Measurements from ENCODE around the gene LRRC10B. TPM values are rescaled to one million over a fixed set of nuclear protein-coding genes. Genes with fewer than 3 reads are reported as not detected.
A peak's percentile ranks its signal among the peaks of the same experiment; 100 is the strongest.
"Not testable (repeated sequence)": the region's sequence is repeated elsewhere in the genome, so short reads cannot be mapped to it uniquely, and the experiment has no call there.

LRRC10B gene
- polyA plus RNA-seq, 4 donors, result 0.22 to 2.6 (median 0.53) TPM; not detected in 1

GRCh38 chr11:61473370-61474012 lies 35.1 kb upstream of the LRRC10B start:
- no peaks in the 10 kb centered on the region for H3K9me3 ChIP-seq (ENCODE audit: control insufficient read depth in 2 of 2, insufficient read depth in 1 of 2, low read depth in 1 of 2, low read length in 1 of 2)
- WGBS, 3 donors, result 80 to 95% (median 92%) methylated on average over 3 of the region's 3 CpGs
- H3K27ac ChIP-seq (ENCODE audit: low read depth in 1 of 3, low read length in 2 of 3), result no peak overlapping the region
- FAIRE-seq (no peak), DNase-seq (no peak)
- peaks cover 0 to 3% (median 0%) of the 10 kb centered on the region in 3 donors for H3K27me3 ChIP-seq (ENCODE audit: control insufficient read depth in 3 of 3, insufficient read depth in 3 of 3, low read length in 3 of 3)
- H3K36me3 ChIP-seq (ENCODE audit: control insufficient read depth in 3 of 3, insufficient read depth in 2 of 3, low read depth in 1 of 3, low read length in 3 of 3), result peaks cover 0 to 28% (median 2%) of the 10 kb centered on the region in 3 donors
- peaks cover 0 to 12% (median 0%) of the 10 kb centered on the region in 3 donors for H3K4me1 ChIP-seq (ENCODE audit: control insufficient read depth in 3 of 3, insufficient read depth in 2 of 3, low read depth in 1 of 3, low read length in 2 of 3)
- H3K4me3 ChIP-seq (ENCODE audit: low read depth in 1 of 3, low read length in 3 of 3), result no peak overlapping the region

GRCh38 chr11:61474013-61474643 lies 34.4 kb upstream of the LRRC10B start:
- H3K36me3 ChIP-seq (ENCODE audit: control insufficient read depth in 3 of 3, insufficient read depth in 2 of 3, low read depth in 1 of 3, low read length in 3 of 3), result peaks cover 0 to 24% (median 2%) of the 10 kb centered on the region in 3 donors
- H3K9me3 ChIP-seq (ENCODE audit: control insufficient read depth in 2 of 2, insufficient read depth in 1 of 2, low read depth in 1 of 2, low read length in 1 of 2), result no peaks in the 10 kb centered on the region
- H3K4me3 ChIP-seq (ENCODE audit: low read depth in 1 of 3, low read length in 3 of 3), result no peak overlapping the region
- H3K27ac ChIP-seq (ENCODE audit: low read depth in 1 of 3, low read length in 2 of 3), result no peak overlapping the region
- H3K4me1 ChIP-seq (ENCODE audit: control insufficient read depth in 3 of 3, insufficient read depth in 2 of 3, low read depth in 1 of 3, low read length in 2 of 3), result peaks cover 0 to 12% (median 0%) of the 10 kb centered on the region in 3 donors
- DNase-seq (no peak), FAIRE-seq (no peak)
- WGBS, 3 donors, result 84 to 96% (median 94%) methylated on average over 6 of the region's 6 CpGs
- peaks cover 0 to 3% (median 0%) of the 10 kb centered on the region in 3 donors for H3K27me3 ChIP-seq (ENCODE audit: control insufficient read depth in 3 of 3, insufficient read depth in 3 of 3, low read length in 3 of 3)

DNA sequence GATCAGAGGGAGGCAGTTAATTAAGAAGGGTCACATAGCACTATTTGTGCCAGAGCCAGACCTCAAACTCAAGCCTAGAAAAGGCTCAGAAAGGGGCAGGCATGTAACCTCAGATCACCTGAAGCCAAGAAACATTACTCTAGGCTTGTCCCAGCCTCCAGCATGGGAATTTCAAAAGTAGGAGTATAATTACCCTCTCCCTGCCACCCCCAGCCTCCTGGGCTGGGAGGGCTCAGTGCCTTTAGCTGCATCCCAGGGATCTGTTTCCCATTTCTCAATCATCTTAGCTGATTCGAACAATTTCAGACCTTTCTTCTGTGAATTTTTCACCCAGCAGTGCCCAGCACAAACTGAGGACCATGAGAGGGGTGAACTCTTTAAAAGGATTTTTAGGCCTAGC lies 33.1 kb upstream of the LRRC10B start:
- Histone ChIP-seq H3K36me3 (ENCODE audit: control insufficient read depth in 3 of 3, insufficient read depth in 2 of 3, low read depth in 1 of 3, low read length in 3 of 3) (peaks cover 0 to 22% (median 2%) of the 10 kb centered on the region in 3 donors), H3K4me1 (ENCODE audit: control insufficient read depth in 3 of 3, insufficient read depth in 2 of 3, low read depth in 1 of 3, low read length in 2 of 3) (peaks cover 0 to 12% (median 0%) of the 10 kb centered on the region in 3 donors), H3K27me3 (ENCODE audit: control insufficient read depth in 3 of 3, insufficient read depth in 3 of 3, low read length in 3 of 3) (peaks cover 0 to 3% (median 0%) of the 10 kb centered on the region in 3 donors), H3K4me3 (ENCODE audit: low read depth in 1 of 3, low read length in 3 of 3) (no peak overlapping the region), H3K9me3 (ENCODE audit: control insufficient read depth in 2 of 2, insufficient read depth in 1 of 2, low read depth in 1 of 2, low read length in 1 of 2) (no peaks in the 10 kb centered on the region), H3K27ac (ENCODE audit: low read depth in 1 of 3, low read length in 2 of 3) (no peak overlapping the region)
- DNase-seq (no peak), FAIRE-seq (no peak)
- 89 to 100% (median 94%) methylated on average over 1 of the region's 1 CpG for WGBS, 3 donors

DNA sequence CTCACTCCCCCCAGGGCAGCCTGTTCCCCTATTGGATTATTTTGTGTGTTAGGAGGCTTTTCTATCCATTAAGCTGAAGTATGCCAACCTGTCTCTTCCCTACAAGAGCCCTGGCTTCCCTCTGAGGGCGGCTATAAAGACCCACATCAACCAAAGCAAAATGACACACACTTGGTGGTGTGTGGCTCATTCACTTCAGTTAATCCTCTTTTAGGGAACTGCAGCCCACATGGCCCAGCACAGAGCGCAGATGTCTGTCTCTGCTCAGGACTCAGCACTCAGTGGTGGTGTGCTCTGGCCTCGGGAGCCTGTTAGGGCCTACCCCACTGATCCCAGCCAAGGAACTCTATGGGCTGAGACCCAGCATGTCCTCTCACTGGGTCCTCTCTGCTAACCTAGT lies 32.2 kb upstream of the LRRC10B start:
- H3K27ac ChIP-seq (ENCODE audit: low read depth in 1 of 3, low read length in 2 of 3), result no peak overlapping the region
- no peak overlapping the region for H3K4me3 ChIP-seq (ENCODE audit: low read depth in 1 of 3, low read length in 3 of 3)
- H3K27me3 ChIP-seq (ENCODE audit: control insufficient read depth in 3 of 3, insufficient read depth in 3 of 3, low read length in 3 of 3), result peaks cover 0 to 3% (median 0%) of the 10 kb centered on the region in 3 donors
- DNase-seq (no peak), FAIRE-seq (no peak)
- WGBS, 3 donors, result 90 to 91% (median 90%) methylated on average over 3 of the region's 3 CpGs
- H3K36me3 ChIP-seq (ENCODE audit: control insufficient read depth in 3 of 3, insufficient read depth in 2 of 3, low read depth in 1 of 3, low read length in 3 of 3), result peaks cover 0 to 13% (median 0%) of the 10 kb centered on the region in 3 donors
- peaks cover 0 to 14% (median 0%) of the 10 kb centered on the region in 3 donors for H3K4me1 ChIP-seq (ENCODE audit: control insufficient read depth in 3 of 3, insufficient read depth in 2 of 3, low read depth in 1 of 3, low read length in 2 of 3)
- no peaks in the 10 kb centered on the region for H3K9me3 ChIP-seq (ENCODE audit: control insufficient read depth in 2 of 2, insufficient read depth in 1 of 2, low read depth in 1 of 2, low read length in 1 of 2)

GRCh38 chr11:61477126-61477525 lies 31.4 kb upstream of the LRRC10B start:
- 22 to 50% (median 37%) methylated on average over 8 of the region's 8 CpGs for WGBS, 3 donors
- Histone ChIP-seq H3K9me3 (ENCODE audit: control insufficient read depth in 2 of 2, insufficient read depth in 1 of 2, low read depth in 1 of 2, low read length in 1 of 2) (no peaks in the 10 kb centered on the region), H3K4me3 (ENCODE audit: low read depth in 1 of 3, low read length in 3 of 3) (no peak overlapping the region), H3K36me3 (ENCODE audit: control insufficient read depth in 3 of 3, insufficient read depth in 2 of 3, low read depth in 1 of 3, low read length in 3 of 3) (peaks cover 0 to 10% (median 0%) of the 10 kb centered on the region in 3 donors), H3K4me1 (ENCODE audit: control insufficient read depth in 3 of 3, insufficient read depth in 2 of 3, low read depth in 1 of 3, low read length in 2 of 3) (peaks cover 0 to 14% (median 0%) of the 10 kb centered on the region in 3 donors), H3K27ac (ENCODE audit: low read depth in 1 of 3, low read length in 2 of 3) (no peak overlapping the region), H3K27me3 (ENCODE audit: control insufficient read depth in 3 of 3, insufficient read depth in 3 of 3, low read length in 3 of 3) (peaks cover 0 to 3% (median 0%) of the 10 kb centered on the region in 3 donors)
- FAIRE-seq, result no peak
- DNase-seq, result no peak

- H3K36me3 ChIP-seq (ENCODE audit: control insufficient read depth in 3 of 3, insufficient read depth in 2 of 3, low read depth in 1 of 3, low read length in 3 of 3), result peaks cover 0 to 8% (median 0%) of the 10 kb centered on the region in 3 donors
- H3K4me1 ChIP-seq (ENCODE audit: control insufficient read depth in 3 of 3, insufficient read depth in 2 of 3, low read depth in 1 of 3, low read length in 2 of 3), result peaks cover 0 to 14% (median 0%) of the 10 kb centered on the region in 3 donors
- H3K27me3 ChIP-seq (ENCODE audit: control insufficient read depth in 3 of 3, insufficient read depth in 3 of 3, low read length in 3 of 3), result peaks cover 0 to 3% (median 0%) of the 10 kb centered on the region in 3 donors
- H3K27ac ChIP-seq (ENCODE audit: low read depth in 1 of 3, low read length in 2 of 3), result no peak overlapping the region
- no peaks in the 10 kb centered on the region for H3K9me3 ChIP-seq (ENCODE audit: control insufficient read depth in 2 of 2, insufficient read depth in 1 of 2, low read depth in 1 of 2, low read length in 1 of 2)
- FAIRE-seq (no peak), DNase-seq (peak; percentile 18 to 51)
- WGBS, 3 donors, result 0 to 4% (median 1%) methylated on average over 18 of the region's 18 CpGs
- no peak overlapping the region for H3K4me3 ChIP-seq (ENCODE audit: low read depth in 1 of 3, low read length in 3 of 3)
Measured at GRCh38 chr11:61477727-61478148, 30.8 kb upstream of the LRRC10B start.

DNA sequence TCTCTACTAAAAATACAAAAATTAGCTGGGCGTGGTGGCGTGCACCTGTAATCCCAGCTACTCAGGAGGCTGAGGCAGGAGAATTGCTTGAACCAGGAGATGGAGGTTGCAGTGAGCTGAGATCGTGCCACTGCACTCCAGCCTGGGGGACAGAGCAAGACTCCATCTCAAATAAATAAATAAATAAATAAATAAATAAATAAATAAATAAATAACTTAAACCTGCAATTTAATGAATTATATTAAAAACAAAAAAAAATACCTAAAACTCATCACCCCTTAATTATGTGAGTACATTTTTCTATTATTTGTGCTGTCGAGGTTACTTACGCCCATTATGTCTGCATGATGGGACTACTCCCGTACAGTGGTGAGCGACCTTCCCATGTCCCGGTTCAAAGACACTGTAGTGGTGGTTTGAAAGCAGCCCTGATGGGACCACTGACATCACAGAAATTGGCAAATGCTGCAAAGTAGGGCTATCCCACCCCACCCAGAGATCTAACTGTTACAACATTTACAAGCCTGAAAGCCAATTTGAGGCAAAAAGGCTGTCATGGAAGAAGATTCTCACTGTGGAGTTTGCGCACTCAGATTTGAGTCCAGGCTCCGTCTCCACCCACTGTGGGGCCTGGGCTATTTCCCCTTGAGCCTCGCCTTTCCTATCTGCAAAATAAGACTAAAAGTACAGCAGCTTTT lies 29.0 kb upstream of the LRRC10B start:
- not testable (repeated sequence) for H3K4me3 ChIP-seq (ENCODE audit: low read depth in 1 of 3, low read length in 3 of 3); FAIRE-seq; H3K27me3 ChIP-seq (ENCODE audit: control insufficient read depth in 3 of 3, insufficient read depth in 3 of 3, low read length in 3 of 3); H3K36me3 ChIP-seq (ENCODE audit: control insufficient read depth in 3 of 3, insufficient read depth in 2 of 3, low read depth in 1 of 3, low read length in 3 of 3); H3K27ac ChIP-seq (ENCODE audit: low read depth in 1 of 3, low read length in 2 of 3); DNase-seq; H3K9me3 ChIP-seq (ENCODE audit: control insufficient read depth in 2 of 2, insufficient read depth in 1 of 2, low read depth in 1 of 2, low read length in 1 of 2)
- 89 to 93% (median 93%) methylated on average over 11 of the region's 11 CpGs for WGBS, 3 donors
- peaks cover 0 to 14% (median 0%) of the 10 kb centered on the region in 3 donors for H3K4me1 ChIP-seq (ENCODE audit: control insufficient read depth in 3 of 3, insufficient read depth in 2 of 3, low read depth in 1 of 3, low read length in 2 of 3)

- H3K27ac ChIP-seq (ENCODE audit: low read depth in 1 of 3, low read length in 2 of 3), result peak overlapping the region in 1 of 3 donors; percentile 8
- FAIRE-seq (no peak), DNase-seq (no peak)
- H3K4me1 ChIP-seq (ENCODE audit: control insufficient read depth in 3 of 3, insufficient read depth in 2 of 3, low read depth in 1 of 3, low read length in 2 of 3), result peaks cover 0 to 14% (median 0%) of the 10 kb centered on the region in 3 donors
- WGBS, 3 donors, result 77 to 82% (median 82%) methylated on average over 15 of the region's 15 CpGs
- H3K36me3 ChIP-seq (ENCODE audit: control insufficient read depth in 3 of 3, insufficient read depth in 2 of 3, low read depth in 1 of 3, low read length in 3 of 3), result peaks cover 0 to 3% (median 0%) of the 10 kb centered on the region in 3 donors
- no peaks in the 10 kb centered on the region for H3K9me3 ChIP-seq (ENCODE audit: control insufficient read depth in 2 of 2, insufficient read depth in 1 of 2, low read depth in 1 of 2, low read length in 1 of 2)
- no peak overlapping the region for H3K4me3 ChIP-seq (ENCODE audit: low read depth in 1 of 3, low read length in 3 of 3)
- peaks cover 0 to 3% (median 0%) of the 10 kb centered on the region in 3 donors for H3K27me3 ChIP-seq (ENCODE audit: control insufficient read depth in 3 of 3, insufficient read depth in 3 of 3, low read length in 3 of 3)
Measured at GRCh38 chr11:61480261-61480993, 28.1 kb upstream of the LRRC10B start.

All from small intestine (tissue), 7 donors.